Nephron progenitor cell (in vitro differentiated cells): ENCODE data around the gene AHRR.
"Not testable (repeated sequence)": the region's sequence is repeated elsewhere in the genome, so short reads cannot be mapped to it uniquely, and the experiment has no call there.

ENCODE experiments used
- DNase-seq: peaks from one replicate; pipeline ENCODE4 v3.0.0; 2021
- H3K27ac Mint-ChIP-seq: 2 replicates; pipeline ENCODE4 v1.8.0; 2021; ENCODE audit warnings: mild to moderate bottlenecking, moderate library complexity, mixed read lengths
- H3K27me3 Mint-ChIP-seq: 2 replicates; pipeline ENCODE4 v1.8.0; 2021; ENCODE audit warnings: mild to moderate bottlenecking, low read depth, mixed read lengths; ENCODE audit not compliant: poor library complexity
- H3K36me3 Mint-ChIP-seq: 2 replicates; pipeline ENCODE4 v1.8.0; 2021; ENCODE audit warnings: low read depth, mixed read lengths
- H3K4me1 Mint-ChIP-seq: 2 replicates; pipeline ENCODE4 v1.8.0; 2021; ENCODE audit warnings: mixed read lengths
- H3K4me3 Mint-ChIP-seq: 2 replicates; pipeline ENCODE4 v1.8.0; 2021; ENCODE audit warnings: mild to moderate bottlenecking, moderate library complexity, mixed read lengths
- H3K9me3 Mint-ChIP-seq: 2 replicates; pipeline ENCODE4 v1.8.0; 2021; ENCODE audit warnings: mild to moderate bottlenecking, moderate library complexity, mixed read lengths
- CTCF ChIP-seq: fragments of 200-600 bp; sonication (generic); IDR thresholded peaks from 2 replicates; pipeline ENCODE4 v1.5.0; 2021; ENCODE audit warnings: antibody characterized with exemption

The AHRR gene

GRCh38 chr5:366541-367357 is 45.2 kb downstream of the AHRR start:
- Mint-ChIP-seq H3K4me1 (peaks cover 5% of the 10 kb centered on the region), H3K9me3 (peaks cover 18% of the 10 kb centered on the region), H3K27ac (no peak overlapping the region), H3K27me3 (peaks cover 64% of the 10 kb centered on the region), H3K4me3 (no peak overlapping the region), H3K36me3 (no peaks in the 10 kb centered on the region)
- DNase-seq: no peak
- no peak for TF ChIP-seq CTCF

- DNase-seq: no peak
- no peak overlapping the region for H3K27ac Mint-ChIP-seq
- no peak overlapping the region for H3K4me3 Mint-ChIP-seq
- peaks cover 63% of the 10 kb centered on the region for H3K27me3 Mint-ChIP-seq
- H3K9me3 Mint-ChIP-seq: peaks cover 18% of the 10 kb centered on the region
- peaks cover 9% of the 10 kb centered on the region for H3K4me1 Mint-ChIP-seq
- TF ChIP-seq CTCF: no peak
- no peaks in the 10 kb centered on the region for H3K36me3 Mint-ChIP-seq
Measured at GRCh38 chr5:367358-368130, 46.0 kb downstream of the AHRR start.

GRCh38 chr5:368183-369084 is 46.9 kb downstream of the AHRR start:
- Mint-ChIP-seq H3K27ac (no peak overlapping the region), H3K4me1 (peaks cover 10% of the 10 kb centered on the region), H3K9me3 (peaks cover 18% of the 10 kb centered on the region), H3K36me3 (no peaks in the 10 kb centered on the region), H3K27me3 (peaks cover 63% of the 10 kb centered on the region), H3K4me3 (no peak overlapping the region)
- no peak for TF ChIP-seq CTCF
- DNase-seq: no peak

GRCh38 chr5:369151-369868 is 47.8 kb downstream of the AHRR start:
- Mint-ChIP-seq H3K4me1 (peaks cover 12% of the 10 kb centered on the region), H3K9me3 (peaks cover 14% of the 10 kb centered on the region), H3K27me3 (peaks cover 57% of the 10 kb centered on the region), H3K4me3 (no peak overlapping the region), H3K27ac (peak overlapping the region; percentile 47), H3K36me3 (no peaks in the 10 kb centered on the region)
- TF ChIP-seq CTCF: no peak
- DNase-seq: no peak

GRCh38 chr5:369869-370236 is 48.3 kb downstream of the AHRR start:
- not testable (repeated sequence) for DNase-seq, H3K36me3 Mint-ChIP-seq, H3K4me3 Mint-ChIP-seq, H3K27ac Mint-ChIP-seq, H3K9me3 Mint-ChIP-seq
- peaks cover 57% of the 10 kb centered on the region for H3K27me3 Mint-ChIP-seq
- H3K4me1 Mint-ChIP-seq: peaks cover 13% of the 10 kb centered on the region
